ENCODE data around the gene SIL1.
"Not testable (repeated sequence)": the region's sequence is repeated elsewhere in the genome, so short reads cannot be mapped to it uniquely, and the experiment has no call there.

SIL1 gene

DNA sequence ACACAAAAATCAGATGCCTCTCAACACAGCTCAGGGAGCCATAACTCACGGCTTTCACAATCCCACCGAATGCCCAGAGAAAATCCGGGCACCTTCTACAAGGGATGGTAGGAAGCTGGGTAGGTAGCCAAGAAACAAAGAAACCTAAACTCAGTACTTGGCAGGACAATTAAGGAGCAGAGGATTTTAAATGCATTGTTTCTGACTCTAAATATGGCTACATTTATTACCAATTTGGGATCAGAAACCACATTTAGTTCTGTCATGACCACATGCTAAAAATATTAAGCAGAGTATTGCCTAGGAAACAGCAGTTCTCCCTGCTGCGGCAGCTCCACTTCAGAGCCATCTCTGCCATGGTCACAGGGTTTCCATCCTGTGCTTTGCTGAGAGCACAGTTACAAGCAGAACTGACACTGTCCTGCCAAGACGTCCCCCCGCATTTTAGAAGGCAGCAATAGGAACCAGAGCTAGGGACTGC is 57.5 kb downstream of the SIL1 start:
- DNase-seq (ENCODE audit: low read depth in 3 of 3) = no peak

DNA sequence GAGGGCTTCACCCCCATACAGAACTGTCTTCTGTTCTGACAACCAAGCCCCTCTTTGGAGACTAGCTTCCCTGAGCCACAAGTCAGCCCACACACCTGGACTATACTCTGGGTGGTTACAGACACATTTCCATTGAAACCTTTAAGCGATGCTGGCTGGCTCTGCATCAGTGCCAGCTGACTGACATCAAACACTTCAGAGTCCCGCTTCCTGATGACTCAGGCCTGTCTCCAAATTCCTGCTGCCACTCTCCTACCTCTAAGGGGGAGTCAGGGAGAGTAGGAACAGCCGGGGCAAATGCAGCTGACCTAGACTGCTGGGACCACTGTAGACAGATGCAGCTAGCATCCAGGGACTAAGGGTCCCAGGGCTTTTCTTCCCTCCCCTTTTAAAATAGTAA is 59.4 kb downstream of the SIL1 start:
- DNase-seq (ENCODE audit: low read depth in 3 of 3) = no peak

GRCh38 chr5:139138109-139138508 is 60.1 kb downstream of the SIL1 start:
- DNase-seq (ENCODE audit: low read depth in 3 of 3) = no peak

GRCh38 chr5:139137697-139138096 is 60.5 kb downstream of the SIL1 start:
- DNase-seq (ENCODE audit: low read depth in 3 of 3) = no peak

GRCh38 chr5:139134906-139135305 is 63.3 kb downstream of the SIL1 start:
- DNase-seq (ENCODE audit: low read depth in 3 of 3) = no peak

- no peak for DNase-seq (ENCODE audit: low read depth in 3 of 3)
Observed at GRCh38 chr5:139133282-139133681, 64.9 kb downstream of the SIL1 start.

GRCh38 chr5:139132515-139132914 is 65.7 kb downstream of the SIL1 start:
- DNase-seq (ENCODE audit: low read depth in 3 of 3) = no peak

DNA sequence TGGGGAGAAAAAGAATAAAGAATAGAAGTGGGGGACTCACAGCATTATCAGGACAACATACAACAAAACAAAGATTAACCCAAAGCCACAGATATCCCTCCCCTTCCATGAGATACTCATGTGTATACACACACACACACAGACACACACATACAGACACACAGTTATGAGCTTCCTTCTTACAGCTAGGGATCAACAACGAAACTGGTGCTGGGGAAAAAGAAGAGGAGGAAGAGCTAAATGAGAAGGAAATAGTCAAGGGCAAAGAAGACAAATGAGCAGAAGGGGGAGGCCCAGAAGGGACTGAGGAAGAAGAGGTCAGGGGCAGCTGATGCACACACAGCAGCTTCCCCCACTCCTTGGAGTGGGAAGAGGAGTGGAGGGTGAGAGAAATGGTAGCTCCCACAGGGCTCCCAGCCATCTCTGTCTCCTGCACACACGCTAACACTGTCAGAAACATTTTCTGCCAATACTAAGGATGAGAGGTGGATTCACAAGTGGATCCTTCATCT is 66.2 kb downstream of the SIL1 start:
- DNase-seq (ENCODE audit: low read depth in 3 of 3) = no peak

GRCh38 chr5:139131465-139131864 is 66.7 kb downstream of the SIL1 start:
- no peak for DNase-seq (ENCODE audit: low read depth in 3 of 3)

DNA sequence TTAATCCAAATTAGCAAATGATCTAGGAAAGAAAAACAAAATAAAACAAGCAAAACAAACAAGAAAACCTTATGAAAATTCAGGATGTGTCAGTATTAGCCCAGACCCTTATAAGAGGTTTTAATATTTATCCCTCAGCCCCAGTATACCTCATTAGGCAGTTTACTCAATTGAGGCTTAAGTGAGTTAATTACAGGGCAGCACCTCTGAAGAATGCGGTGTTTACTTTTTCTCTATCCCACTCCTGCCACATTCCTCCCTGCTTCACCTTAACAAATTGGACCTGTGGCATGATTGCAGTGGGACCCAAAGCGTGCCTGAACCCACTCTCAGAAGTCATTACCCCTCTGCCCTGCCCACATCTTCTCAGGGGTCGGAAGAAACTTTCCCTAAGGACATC is 67.1 kb downstream of the SIL1 start:
- no peak for DNase-seq (ENCODE audit: low read depth in 3 of 3)

DNA sequence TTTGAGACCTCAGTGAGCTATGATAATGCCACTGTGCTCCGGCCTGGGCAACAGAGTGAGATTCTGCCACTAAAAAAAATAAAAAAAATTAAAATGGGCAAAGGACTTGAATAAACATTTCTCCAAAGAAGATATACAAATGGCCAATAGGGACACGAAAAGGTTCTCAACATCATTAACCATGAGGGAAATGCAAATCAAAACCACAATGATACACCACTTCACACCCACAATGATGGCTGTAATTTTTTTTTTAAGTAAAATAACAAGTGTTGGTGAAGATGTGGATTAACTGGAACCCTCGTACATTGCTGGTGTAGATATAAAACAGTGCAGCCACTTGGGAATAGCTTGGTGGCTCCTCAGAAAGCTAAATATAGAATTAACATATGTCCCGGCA is 68.0 kb downstream of the SIL1 start:
- no peak for DNase-seq (ENCODE audit: low read depth in 3 of 3)

GRCh38 chr5:139126711-139127111 is 71.5 kb downstream of the SIL1 start:
- no peak for DNase-seq (ENCODE audit: low read depth in 3 of 3)

DNA sequence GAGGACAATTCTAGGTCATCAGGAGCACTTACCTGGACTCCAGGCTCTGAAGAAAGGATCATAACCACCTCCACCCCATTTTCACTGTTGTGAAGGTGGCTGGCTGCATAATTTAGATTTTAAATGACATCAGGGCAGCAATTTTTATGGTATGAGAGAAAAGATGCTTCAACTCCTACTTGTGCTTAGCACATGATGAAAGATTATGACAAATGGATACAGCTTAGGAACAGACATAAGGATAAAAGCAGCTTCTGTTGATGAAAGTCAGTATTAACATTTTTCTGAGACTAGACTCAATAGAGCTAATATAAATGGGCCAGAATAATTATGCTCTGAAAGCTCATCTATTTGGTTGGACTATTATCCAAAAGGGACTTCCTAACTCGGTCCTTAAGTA is 72.2 kb downstream of the SIL1 start:
- DNase-seq (ENCODE audit: low read depth in 3 of 3) = no peak

DNA sequence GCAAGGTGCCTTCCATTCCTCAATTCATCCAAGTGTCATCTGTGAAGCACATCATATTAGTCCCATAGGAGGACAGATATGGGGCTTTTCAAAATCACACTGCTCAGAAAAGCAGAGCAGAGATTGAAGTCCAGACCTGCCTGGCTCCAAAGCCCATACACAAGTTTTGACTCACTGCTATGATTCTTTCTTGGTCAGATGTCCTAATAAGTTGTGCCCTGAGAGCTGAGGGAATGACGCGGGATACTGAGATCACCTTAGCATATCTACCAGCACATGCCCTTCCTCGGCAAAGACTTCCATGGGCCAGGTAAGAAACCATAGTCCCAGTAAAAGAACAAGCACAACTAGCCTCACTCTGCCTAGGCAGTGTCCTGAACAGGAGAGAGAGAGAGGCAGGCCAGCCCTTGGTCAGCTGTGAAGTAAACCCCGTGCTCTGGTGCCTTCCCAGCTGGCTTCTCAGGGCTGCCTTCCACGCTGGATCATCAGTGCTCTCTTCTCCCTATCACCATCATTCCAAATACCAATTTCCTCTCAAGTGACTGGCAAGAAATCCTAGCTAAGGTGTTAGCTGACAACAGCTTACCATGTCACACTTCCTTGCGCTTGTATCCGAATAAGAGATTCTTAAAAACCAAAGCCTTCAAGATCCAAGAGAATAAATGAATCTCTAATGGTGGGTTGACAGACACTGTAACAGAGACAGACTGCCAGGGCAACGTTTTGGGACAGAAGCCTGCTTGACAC is 73.2 kb downstream of the SIL1 start:
- no peak for DNase-seq (ENCODE audit: low read depth in 3 of 3)

GRCh38 chr5:139121120-139121519 is 77.0 kb downstream of the SIL1 start:
- no peak for DNase-seq (ENCODE audit: low read depth in 3 of 3)

DNA sequence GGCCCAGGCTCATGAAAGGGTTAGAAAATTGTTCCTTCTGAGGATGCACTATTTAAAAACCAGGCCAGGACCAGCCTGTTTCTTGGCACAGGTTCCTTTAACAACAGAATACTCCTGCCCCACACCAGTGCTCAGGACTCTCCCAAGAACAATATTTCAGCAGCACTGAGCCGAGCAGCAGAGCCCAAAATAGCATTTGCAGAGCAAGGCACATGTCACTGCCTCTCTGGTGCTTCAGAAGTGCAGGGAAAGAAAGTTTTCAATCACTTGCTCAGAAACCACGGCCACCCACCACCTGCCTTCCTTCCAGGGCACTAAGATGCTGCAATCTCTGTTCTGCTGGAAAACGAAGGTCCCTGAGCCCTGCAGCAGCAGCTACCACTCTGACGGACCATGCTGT is 77.6 kb downstream of the SIL1 start:
- no peak for DNase-seq (ENCODE audit: low read depth in 3 of 3)

GRCh38 chr5:139118804-139119203 is 79.4 kb downstream of the SIL1 start:
- DNase-seq (ENCODE audit: low read depth in 3 of 3) = no peak

GRCh38 chr5:139117342-139117884 is 80.8 kb downstream of the SIL1 start:
- DNase-seq (ENCODE audit: low read depth in 3 of 3) = no peak

DNA sequence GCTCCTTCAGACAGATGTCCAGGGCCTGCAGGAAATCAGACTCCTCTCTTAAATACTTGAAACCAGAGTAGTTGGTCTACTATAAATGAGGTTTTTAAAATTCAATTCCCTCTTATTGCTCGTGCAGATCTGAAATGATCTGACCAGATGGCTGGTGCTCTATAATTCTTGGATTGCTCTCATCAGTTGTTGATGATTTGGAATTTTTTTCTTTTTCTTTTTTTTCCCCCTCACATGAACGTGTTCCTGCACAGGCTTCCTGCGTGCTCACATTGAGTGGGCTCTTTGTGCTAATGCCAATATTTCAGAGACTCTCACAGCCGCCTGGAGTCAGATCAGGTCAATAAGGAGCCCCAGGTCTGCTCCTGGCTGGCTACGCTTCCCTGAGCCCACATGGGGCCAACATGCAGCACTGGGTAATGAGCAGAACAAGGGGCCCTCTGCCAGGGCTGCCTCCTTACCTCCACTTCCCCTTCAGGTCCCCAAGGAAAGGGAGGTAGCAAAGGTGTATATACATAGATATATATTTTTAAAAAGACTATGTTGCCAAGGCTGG is 82.0 kb downstream of the SIL1 start:
- no peak for DNase-seq (ENCODE audit: low read depth in 3 of 3)

GRCh38 chr5:139113892-139114291 is 84.3 kb downstream of the SIL1 start:
- no peak for DNase-seq (ENCODE audit: low read depth in 3 of 3)

GRCh38 chr5:139112362-139112761 is 85.8 kb downstream of the SIL1 start:
- DNase-seq (ENCODE audit: low read depth in 3 of 3) = not testable (repeated sequence)

DNA sequence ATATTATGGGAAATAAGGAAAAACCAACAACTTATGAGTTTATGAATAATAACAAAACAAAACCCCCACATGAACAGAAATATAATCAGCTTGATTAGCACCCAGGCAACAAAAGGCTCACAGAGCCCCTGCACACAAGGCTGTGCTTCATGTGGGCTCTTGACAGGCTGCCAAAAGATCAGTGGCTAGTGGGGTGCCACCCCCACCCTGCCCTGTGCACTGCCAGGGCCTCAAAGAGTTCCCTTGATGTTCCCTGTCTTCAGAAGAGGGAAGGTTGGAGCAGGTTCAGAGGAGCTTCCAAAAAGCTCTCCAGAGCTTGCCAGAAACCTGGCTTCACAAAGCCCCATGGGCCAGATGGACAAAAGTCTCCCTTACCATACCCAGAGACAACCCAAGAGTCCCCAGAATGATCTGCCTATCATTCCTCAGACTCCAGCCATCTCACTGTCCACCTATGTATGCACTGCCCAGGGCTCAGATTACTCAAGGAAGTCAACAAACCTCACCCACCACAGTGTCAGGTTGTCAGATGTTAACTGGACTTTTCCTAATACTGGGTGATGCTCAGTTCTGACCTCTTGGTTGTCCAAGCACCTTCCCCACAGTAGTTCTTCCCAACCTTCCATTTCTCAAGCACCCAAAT is 87.5 kb downstream of the SIL1 start:
- no peak for DNase-seq (ENCODE audit: low read depth in 3 of 3)
